Bronchial epithelial cell (primary cell): ENCODE measurements around the gene ADIPOQ. TPM values are rescaled to one million over a fixed set of nuclear protein-coding genes. Genes with fewer than 3 reads are reported as not detected.
"Not testable (repeated sequence)": the region's sequence is repeated elsewhere in the genome, so short reads cannot be mapped to it uniquely, and the experiment has no call there.

Experiments used
- DNase-seq: peaks from one replicate; pipeline ENCODE4 v3.0.0-alpha.2; 2010; ENCODE audit warnings: low read depth
- FAIRE-seq: peaks from 2 replicates; lab custom pipeline; 2011; peaks lifted over from hg19 to GRCh38; lab: Jason Lieb, UNC
- H3K27me3 ChIP-seq: 2 replicates; pipeline ENCODE4 v1.5.1; 2011; ENCODE audit warnings: low read length; ENCODE audit not compliant: control insufficient read depth, insufficient read depth
- H3K36me3 ChIP-seq: 2 replicates; pipeline ENCODE4 v1.5.1; 2011; ENCODE audit warnings: low read length; ENCODE audit not compliant: control insufficient read depth, insufficient read depth
- H3K4me3 ChIP-seq: 2 replicates; pipeline ENCODE4 v1.5.1; 2011; ENCODE audit warnings: mild to moderate bottlenecking, low read depth, low read length, control low read depth
- CTCF ChIP-seq: IDR thresholded peaks from 2 replicates; pipeline ENCODE4 v1.5.1; 2011; ENCODE audit warnings: mild to moderate bottlenecking, moderate library complexity, low read length, control low read depth, inconsistent platforms; ENCODE audit not compliant: insufficient read depth, severe bottlenecking
- total RNA-seq: library from RNA; depleted of rRNA; stranded (reverse); fragments of >200 nt; gene quantifications from 2 replicates; pipeline ENCODE4 v1.2.1, GENCODE V29; 2014

The ADIPOQ gene
- total RNA-seq, 1 donor from 2014 or later = not detected

DNA sequence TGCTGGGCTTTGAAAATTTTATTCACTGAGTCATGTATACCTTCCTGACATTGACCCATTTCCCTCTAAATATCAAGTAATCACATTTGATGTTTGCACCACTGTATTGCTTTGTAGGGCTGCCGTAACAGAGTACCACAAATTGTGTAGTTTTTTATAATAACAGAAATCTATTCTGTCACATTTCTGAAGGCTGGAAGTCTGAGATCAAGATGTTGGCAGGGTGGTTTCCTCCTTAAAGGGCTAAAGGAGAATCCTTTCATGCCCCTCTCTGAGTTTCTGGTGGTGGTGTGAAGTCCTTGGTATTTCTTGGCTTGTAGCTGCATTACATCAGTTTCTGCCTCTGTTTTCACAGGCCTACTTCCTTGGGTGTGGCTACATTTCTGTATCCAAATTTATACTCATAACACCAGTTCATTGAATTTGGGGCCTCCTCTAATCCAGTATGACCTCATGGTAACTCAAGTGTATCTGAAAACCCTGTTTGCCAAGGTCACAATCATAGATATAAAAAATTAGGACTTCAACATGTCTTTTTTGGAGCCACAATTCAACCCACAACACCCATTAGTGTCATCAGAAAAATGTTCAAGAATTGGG, 58.7 kb downstream of the ADIPOQ start:
- DNase-seq = peak; percentile 38
- FAIRE-seq = no peak
- no peak for TF ChIP-seq CTCF

DNA sequence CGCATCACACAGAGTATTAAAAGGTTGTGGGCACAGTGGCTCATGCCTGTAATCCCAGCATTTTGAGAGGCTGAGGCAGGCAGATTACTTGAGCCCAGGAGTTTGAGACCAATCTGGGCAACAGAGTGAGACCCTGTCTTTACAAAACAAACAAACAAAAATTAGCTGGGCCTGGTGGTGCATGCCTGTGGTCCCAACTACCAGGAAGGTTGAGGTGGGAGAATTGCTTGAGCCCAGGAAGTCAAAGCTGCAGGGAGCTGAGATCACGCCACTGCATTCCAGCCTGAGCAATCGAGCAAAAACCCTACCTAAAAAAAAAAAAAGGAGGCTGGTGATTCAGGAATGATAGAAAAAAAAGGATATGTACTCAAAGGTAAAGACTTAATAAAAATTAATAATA, 59.6 kb downstream of the ADIPOQ start:
- DNase-seq = peak; percentile 17
- Histone ChIP-seq H3K4me3 (no peak overlapping the region), H3K27me3 (no peaks in the 10 kb centered on the region), H3K36me3 (no peaks in the 10 kb centered on the region)
- FAIRE-seq = no peak
- no peak for TF ChIP-seq CTCF

More for the DNA sequence above, 58.7 kb downstream of the ADIPOQ start:
- Histone ChIP-seq H3K36me3 (no peaks in the 10 kb centered on the region), H3K4me3 (no peak overlapping the region), H3K27me3 (no peaks in the 10 kb centered on the region)

GRCh38 chr3:186902713-186903112, 60.2 kb downstream of the ADIPOQ start:
- FAIRE-seq (no peak), DNase-seq (no peak)
- Histone ChIP-seq H3K36me3 (no peaks in the 10 kb centered on the region), H3K4me3 (no peak overlapping the region), H3K27me3 (no peaks in the 10 kb centered on the region)
- no peak for TF ChIP-seq CTCF

DNA sequence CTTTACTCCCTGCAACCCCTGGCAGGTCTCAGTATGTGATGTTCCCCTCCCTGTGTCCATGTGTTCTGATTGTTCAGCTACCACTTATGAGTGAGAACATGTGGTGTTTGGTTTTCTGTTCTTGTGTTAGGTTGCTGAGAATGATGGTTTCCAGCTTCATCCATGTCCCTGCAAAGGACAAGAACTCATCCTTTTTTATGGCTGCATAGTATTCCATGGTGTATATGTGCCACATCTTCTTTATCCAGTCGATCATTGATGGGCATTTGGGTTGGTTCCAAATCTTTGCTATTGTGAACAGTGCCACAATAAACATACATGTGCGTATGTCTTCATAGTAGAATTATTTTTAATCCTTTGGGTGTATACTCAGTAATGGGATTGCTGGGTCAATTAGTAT, 61.2 kb downstream of the ADIPOQ start:
- DNase-seq, H3K4me3 ChIP-seq, H3K36me3 ChIP-seq, FAIRE-seq, H3K27me3 ChIP-seq: not testable (repeated sequence)

- H3K4me3 ChIP-seq, H3K36me3 ChIP-seq, FAIRE-seq, H3K27me3 ChIP-seq, DNase-seq: not testable (repeated sequence)
Measured at GRCh38 chr3:186907075-186907474, 64.6 kb downstream of the ADIPOQ start.

Other genes starting within 250 kb of the ADIPOQ start
- gene AHSG, start 229.7 kb upstream of the ADIPOQ start, total RNA-seq = 0.13 TPM in 1 of 2 replicates, not detected in the other
- gene FETUB, start 202.3 kb upstream of the ADIPOQ start, total RNA-seq = 0.38 TPM in 1 of 2 replicates, not detected in the other
- not detected in 2 replicates for gene HRG, start 176.7 kb upstream of the ADIPOQ start, total RNA-seq
- not detected in 2 replicates for gene KNG1, start 125.4 kb upstream of the ADIPOQ start, total RNA-seq
- 357 and 614 TPM in 2 replicates for gene EIF4A2, start 59.1 kb upstream of the ADIPOQ start, total RNA-seq
- gene RFC4, start 36.2 kb upstream of the ADIPOQ start, total RNA-seq = 12.4 and 26.1 TPM in 2 replicates
- 5.5 and 8.6 TPM in 2 replicates for gene ST6GAL1, start 87.8 kb downstream of the ADIPOQ start, total RNA-seq